Dermis microvascular lymphatic vessel endothelial cell (primary cell): ENCODE measurements around the gene MRPL18. TPM values are rescaled to one million over a fixed set of nuclear protein-coding genes. Genes with fewer than 3 reads are reported as not detected.
"Not testable (repeated sequence)": the region's sequence is repeated elsewhere in the genome, so short reads cannot be mapped to it uniquely, and the experiment has no call there.

ENCODE experiments used
- DNase-seq, 2 donors: peaks; one replicate each; pipeline versions ENCODE4 v3.0.0 to v3.0.0-alpha.2; 2010; ENCODE audit warnings: low read depth in 2 of 2
- total RNA-seq: library from RNA; depleted of rRNA; stranded (reverse); fragments of >200 nt; gene quantifications from 2 replicates; pipeline ENCODE4 v1.2.1, GENCODE V29; 2014

The MRPL18 gene
- 48.9 and 63.0 TPM in 2 replicates for total RNA-seq

- DNase-seq = peak; percentile 95 to 99
Observed at GRCh38 chr6:159790149-159790955, at the start of gene MRPL18. MRPL18 (plus strand) TSS chr6:159790467; CDS start chr6:159790588, 121 bp downstream.

GRCh38 chr6:159742165-159742564, 48.1 kb upstream of the MRPL18 start:
- DNase-seq = no peak

- DNase-seq = no peak
Observed at GRCh38 chr6:159745081-159745480, 45.2 kb upstream of the MRPL18 start.

- no peak for DNase-seq
Observed at GRCh38 chr6:159746759-159747158, 43.5 kb upstream of the MRPL18 start.

- DNase-seq = not testable (repeated sequence)
Observed at GRCh38 chr6:159748127-159748526, 42.1 kb upstream of the MRPL18 start.

GRCh38 chr6:159751448-159751847, 38.8 kb upstream of the MRPL18 start:
- DNase-seq = no peak

GRCh38 chr6:159753081-159753872, 37.0 kb upstream of the MRPL18 start:
- no peak for DNase-seq

GRCh38 chr6:159754401-159754800, 35.9 kb upstream of the MRPL18 start:
- no peak for DNase-seq

GRCh38 chr6:159754959-159755914, 35.0 kb upstream of the MRPL18 start:
- DNase-seq = no peak

GRCh38 chr6:159756508-159756907, 33.8 kb upstream of the MRPL18 start:
- no peak for DNase-seq

GRCh38 chr6:159758031-159759001, 32.0 kb upstream of the MRPL18 start:
- DNase-seq = no peak

- DNase-seq = no peak
Observed at GRCh38 chr6:159759645-159760044, 30.6 kb upstream of the MRPL18 start.

- DNase-seq = peak in 1 of 2 donors; percentile 40
Observed at GRCh38 chr6:159760602-159761057, 29.6 kb upstream of the MRPL18 start.

GRCh38 chr6:159761129-159761872, 29.0 kb upstream of the MRPL18 start:
- peak in 1 of 2 donors; percentile 37 for DNase-seq

- DNase-seq = peak; percentile 87 to 94
Observed at GRCh38 chr6:159761873-159762680, 28.2 kb upstream of the MRPL18 start, which contains the start of gene ACAT2. ACAT2 (plus strand) TSS chr6:159762045; CDS start chr6:159762088, 43 bp downstream.

- peak in 1 of 2 donors; percentile 9 for DNase-seq
Observed at GRCh38 chr6:159762681-159763293, 27.5 kb upstream of the MRPL18 start.

- DNase-seq = no peak
Observed at GRCh38 chr6:159766906-159767305, 23.4 kb upstream of the MRPL18 start.

- no peak for DNase-seq
Observed at GRCh38 chr6:159769470-159769869, 20.8 kb upstream of the MRPL18 start.
